ENCODE results near the gene CNKSR3.
A peak's percentile ranks its signal among the peaks of the same experiment; 100 is the strongest.
"Not testable (repeated sequence)": the region's sequence is repeated elsewhere in the genome, so short reads cannot be mapped to it uniquely, and the experiment has no call there.

The CNKSR3 gene

DNA sequence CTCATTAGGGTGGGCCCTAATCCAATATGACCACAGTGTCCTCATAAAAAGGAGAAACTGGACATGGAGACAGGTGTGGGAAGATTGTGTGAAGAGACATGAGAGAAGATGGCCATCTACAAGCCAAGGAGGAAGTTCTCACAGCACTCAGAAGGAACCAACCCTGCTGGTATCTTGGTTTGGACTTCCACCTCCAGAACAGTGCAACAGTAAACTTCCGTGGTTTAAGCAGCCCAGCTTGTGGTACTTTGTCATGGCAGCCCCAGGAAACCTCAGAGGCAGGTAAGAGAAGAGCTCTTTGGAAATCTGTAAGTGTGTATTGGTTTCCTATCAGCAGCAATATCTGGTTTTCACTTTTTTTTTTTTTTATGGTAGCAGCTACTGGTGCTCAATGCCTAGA lies 16.5 kb upstream of the CNKSR3 start:
- no peak for DNase-seq

DNA sequence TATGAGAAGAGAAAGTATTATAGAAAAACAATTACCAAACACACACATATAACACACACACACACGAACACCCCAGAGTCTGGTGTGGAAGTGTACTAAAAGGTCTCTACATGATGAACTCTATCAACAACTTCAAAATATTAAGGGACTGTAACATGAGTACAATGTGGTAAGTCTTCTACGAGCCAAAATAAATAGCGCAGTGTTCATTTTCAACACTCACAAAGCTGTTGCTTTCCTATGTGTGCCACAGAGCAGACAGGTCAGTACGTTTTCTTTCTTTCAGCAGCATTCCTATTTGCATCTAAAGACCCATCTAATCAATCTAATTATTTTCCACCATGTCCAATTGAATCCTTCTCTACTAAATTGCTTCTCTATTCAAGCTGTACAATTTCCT lies 12.1 kb upstream of the CNKSR3 start:
- DNase-seq: no peak

DNA sequence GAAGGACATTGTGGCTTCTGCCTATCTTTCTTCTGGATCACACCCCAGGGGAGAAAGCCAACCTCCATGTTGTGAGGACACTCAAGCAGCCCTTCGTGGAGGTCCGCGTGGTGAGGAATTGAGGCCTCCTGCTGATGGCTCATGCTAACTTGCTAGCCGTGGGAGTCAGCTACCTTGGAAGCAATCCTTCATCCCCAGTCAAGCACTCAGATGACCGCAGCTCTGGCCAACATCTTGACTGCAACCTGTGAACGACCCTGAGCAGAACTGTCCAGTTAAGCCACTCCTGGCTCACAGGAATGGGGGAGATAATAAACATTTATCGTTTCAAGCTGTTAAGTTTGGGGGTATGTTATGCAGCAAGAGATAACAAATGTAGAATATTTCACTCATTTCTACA lies 10.9 kb upstream of the CNKSR3 start:
- no peak for DNase-seq

DNA sequence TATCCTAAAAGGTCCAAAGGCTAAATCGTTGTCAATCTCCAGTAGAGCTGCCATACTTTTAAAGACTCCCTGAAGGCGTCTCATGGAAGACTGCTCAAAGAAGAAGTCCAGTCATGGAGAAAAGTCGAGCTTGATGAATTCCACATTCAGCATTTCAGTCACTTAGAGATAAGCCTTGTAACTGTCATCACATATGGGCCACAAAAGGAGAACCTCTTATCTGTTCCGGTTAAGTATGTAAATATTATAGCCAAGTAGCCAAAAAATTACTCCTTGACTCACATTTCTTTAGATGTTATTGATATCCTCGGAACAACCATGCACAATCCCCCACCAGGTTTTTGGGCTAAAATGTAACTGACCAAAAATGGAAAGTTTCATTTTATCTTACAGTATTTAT lies 9.8 kb upstream of the CNKSR3 start:
- DNase-seq: no peak

DNA sequence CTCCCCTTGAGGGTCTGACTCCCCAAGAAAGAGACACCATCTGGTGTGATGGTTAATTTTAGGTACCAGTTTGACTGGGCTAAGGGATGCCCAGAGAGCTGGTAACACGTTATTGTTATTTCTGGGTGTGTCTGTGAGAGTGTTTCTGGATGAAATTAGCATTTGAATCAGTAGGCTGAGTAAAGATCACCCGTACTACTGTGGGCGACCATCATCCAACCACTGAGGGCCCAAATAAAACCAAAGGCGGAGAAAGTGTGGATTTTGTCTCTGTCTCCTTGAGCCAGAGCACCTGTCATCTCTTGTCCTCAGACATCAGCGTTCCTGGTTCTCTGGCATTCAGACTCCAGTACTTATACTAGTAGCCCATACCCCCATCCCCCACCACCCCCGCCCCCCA lies 7.9 kb upstream of the CNKSR3 start:
- no peak for DNase-seq

DNA sequence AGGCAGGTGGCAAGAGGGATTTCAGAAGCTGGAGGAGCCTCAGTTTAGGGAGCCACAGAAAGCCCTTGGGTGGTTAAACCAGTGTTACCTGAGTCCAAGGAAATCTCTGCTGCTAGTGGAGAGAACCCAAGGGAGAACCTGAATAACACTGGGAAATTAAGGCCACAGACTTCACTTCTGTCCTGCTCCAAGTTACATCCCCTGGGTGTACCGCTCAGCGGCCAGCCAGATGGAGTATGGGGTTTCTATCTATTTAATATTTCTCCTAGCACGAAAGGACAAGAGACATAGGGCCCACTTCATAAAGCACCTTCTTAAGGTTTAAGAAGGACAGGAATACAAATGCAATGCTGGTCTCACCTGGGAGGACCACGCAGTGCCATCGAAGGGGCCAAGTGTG lies 5.8 kb upstream of the CNKSR3 start:
- DNase-seq: no peak

DNA sequence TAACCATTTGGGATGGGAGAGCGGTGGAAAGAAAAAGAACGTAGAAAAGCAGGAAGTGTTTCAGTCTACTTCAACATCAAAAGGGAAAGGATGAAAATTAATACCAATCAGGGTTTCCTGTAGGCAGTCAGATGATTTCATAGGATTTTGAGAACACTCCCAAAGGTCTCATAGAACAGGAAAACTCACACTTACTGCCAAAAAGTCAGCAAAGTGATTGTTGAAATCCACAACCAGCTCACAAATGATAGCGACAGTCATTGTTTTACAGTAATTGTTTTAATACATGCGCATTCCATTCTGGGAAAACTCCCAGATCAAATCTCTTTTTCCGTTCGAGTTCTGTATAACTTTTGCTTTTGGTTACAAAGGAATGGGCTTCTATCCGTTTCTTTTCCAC lies 5.3 kb upstream of the CNKSR3 start:
- DNase-seq: peak; percentile 15

DNA sequence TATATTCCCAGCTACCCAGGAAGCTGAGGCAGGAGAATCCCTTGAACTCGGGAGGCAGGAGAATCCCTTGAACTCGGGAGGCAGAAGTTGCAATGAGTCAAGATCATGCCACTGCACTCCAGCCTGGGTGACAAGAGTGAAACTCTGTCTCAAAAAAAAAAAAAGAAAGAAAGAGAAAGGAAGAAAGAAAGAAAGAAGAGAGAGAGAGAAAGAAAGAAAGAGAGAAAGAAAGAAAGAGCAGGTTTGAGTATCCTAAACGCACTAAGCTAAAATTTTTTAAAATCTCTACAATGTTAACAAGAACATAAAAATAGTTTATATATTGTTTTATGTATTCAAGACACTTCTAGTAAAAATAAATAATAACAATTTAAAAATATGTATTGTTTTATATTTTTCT lies 4.6 kb upstream of the CNKSR3 start:
- DNase-seq: not testable (repeated sequence)

DNA sequence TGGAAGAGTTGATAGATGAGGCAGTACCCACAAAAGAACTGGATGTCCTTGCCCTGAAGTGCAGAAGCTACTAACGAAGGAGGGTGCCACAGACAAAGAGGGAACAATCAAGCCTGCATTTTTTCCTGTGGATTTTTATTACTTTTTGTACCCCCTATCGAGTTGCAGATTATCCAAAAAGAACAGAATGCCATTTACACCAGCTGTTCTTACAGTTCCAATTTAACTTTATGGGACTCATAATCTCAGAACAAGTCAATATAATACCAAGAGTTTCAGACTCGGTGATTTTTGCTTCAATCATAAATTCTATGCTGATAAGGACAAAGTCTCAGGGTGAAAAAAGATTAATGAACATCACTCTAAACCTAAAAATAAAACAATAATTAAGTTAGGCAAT lies 4.0 kb upstream of the CNKSR3 start:
- no peak for DNase-seq

DNA sequence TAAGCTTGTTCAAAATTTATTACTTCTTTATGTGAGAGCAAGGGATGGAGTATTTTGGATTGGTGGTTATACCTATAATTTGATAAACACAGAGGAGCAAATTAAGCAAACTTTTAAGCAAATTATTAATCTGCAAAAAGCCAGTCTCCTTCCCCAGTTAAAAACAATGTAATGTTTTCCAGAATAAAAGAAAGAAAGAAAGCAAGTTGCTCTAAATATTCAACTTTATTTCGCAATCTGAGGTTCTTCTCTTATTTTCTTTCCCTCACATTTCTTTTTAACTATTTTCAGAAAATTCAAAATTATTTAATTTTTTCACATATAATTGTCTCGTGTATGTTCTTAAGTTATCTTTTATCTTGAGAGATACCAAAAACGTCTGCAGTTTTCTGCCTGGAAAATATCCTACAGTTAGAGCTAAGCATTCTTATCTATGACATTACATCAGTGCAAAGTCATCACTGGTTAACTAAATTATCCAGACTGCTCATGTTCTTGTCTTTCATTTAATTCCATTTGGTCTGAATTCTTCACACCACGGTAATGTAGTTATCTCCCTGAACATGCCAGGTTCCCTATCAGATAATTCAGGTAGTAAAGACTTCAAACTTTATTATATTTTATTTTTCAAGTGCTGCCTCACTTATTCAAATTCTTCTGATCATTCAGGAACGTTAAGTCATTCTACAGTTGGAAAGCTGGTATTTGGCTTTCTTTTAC lies 3.3 kb upstream of the CNKSR3 start:
- no peak for DNase-seq

DNA sequence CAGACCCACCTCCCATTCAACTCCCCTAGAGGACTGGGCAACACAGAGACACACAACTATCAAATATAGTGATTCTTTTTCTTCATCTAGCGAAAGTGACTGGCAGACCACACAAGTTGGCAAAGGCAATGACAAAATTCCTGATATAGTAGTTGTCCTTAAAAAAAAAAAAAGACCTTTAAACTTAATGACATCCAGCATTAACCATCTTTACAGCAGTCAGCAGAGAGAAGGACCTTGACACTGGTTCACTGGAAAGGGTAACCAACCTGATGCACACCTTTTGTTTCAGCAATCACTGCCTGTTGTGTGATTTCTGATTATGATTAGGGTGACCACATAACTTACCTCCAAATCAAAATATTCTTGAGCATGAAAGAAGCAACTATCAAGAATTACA lies 1.7 kb upstream of the CNKSR3 start:
- DNase-seq: no peak

DNA sequence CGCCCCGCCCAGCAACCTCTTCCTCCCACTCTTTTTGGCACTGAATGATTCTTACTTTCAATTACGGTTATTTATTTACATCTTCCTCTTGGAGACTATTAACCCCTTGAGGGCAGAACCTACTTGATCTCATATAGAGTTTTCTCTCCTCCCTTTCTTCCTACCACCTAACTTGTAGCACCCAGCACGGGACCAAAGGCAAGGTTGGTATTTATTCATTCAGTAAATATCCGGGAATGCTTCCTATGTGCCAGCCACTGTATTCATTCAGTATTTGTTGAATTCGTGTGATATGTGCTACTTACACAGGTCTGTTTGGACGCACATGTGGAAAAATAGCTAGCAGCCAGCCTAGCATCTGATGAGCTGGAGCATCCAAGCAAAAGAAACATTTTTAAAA lies 1.3 kb upstream of the CNKSR3 start:
- no peak for DNase-seq

DNA sequence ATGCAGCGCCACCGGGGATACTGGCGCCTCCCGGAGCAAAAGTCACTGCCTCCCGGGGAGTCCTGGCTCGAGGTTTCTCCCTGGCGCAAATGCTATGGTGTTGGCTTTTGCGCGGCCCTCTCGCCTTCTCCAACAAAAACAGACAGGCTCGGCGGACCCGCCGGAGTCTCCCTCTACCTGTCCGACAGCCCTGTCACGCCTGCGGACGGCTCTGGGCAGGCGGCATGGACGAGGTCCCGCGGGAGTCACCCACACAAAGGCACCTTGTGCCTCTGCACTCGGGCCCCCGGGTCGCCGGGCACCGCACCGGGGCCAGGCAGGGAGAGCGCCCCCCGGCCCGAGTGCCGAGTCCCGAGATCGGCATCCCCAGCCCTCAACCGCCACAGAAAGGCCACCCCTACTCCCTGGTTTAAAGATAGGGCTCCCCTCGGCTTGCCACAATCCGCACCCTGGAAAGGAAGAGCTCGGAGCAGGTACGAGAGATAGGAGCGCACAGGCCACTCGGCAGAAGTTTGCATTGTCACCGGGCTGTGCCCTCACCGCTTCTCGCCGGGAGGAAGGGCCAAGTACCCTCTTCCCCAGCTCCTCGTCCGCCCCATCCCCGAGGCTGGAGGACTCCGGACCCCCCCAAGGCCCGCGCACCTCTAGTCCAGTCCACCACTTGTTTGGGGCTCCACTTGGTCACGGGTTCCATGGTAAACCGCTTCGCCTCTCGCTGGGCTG lies 903 bp downstream of the CNKSR3 start:
- DNase-seq: peak; percentile 26

DNA sequence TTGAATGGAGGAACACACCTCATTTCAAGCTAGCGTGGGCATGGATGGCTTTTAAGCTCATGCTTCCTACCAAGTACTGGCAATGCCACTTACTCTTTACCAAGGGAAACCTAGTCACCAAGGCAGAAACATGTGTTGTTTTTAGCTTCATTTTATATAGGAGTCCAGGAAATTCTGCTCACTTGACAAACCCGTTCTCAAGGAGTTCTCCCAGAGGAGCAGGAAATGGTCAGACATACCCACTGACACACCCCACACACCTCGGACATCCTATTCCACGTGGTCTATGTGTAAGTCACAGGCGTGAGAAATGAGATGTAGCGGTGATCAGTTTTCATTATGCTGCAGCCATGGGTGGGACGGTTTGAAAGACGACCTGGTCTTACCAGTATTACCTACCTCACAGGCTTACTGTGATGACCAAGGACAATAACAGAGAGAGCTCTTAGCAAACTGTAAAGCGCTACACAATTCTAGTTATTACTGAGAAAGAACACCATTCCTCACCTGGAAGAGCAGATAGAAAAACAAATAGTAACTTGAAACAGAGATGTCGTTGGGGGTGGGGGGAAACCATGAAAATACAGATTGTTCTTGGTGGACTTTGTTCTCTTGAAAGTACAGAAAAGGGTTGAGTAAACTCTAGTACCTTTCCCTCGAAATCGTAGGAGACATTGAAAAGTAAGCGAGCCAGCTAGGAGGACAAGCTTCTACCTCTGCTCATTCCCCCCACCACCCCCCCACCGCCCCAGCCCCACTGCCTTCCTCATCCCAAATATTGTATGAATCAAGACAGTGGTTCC lies 1.7 kb downstream of the CNKSR3 start:
- DNase-seq: no peak

DNA sequence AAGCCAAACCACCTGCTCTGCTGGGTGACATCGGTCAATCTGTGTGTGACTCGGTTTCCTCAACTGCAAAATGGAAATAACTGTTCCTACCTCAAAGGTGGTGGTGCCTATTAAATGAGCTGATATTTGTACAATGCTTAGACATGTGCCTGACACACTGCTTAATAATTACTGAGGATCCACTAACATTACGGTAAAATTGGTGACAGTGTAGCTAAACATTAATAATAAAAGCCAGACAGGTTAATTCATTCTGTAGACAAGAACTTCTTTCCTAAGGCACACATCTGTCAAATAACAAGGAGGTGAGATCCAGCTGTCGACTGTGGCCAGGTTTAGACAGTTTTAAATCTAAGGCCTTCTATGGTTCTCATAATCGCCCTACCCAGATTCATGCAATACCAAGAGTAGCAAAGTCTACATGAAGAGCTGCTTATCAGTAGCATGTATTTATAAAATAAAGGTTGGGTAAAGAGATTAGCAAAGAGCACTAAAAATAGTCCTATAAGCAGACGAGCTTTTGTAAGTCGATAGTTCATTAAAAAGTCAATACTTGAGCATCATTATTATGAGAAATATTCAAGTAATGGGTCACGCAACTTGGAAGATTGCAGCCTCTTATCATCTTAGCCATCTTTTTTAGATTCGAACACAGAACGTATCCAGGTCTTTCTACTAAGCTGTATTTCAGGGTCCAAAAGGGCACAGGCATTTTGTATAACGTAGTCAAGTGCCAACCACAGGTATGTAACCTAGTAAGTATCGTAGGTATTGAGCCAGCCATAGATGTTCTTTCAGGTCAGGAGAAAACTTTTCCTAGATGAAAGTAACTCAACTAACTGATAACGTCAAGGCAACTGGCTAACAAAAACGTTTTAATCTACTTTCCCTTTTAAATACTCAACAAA lies 3.2 kb downstream of the CNKSR3 start:
- no peak for DNase-seq

DNA sequence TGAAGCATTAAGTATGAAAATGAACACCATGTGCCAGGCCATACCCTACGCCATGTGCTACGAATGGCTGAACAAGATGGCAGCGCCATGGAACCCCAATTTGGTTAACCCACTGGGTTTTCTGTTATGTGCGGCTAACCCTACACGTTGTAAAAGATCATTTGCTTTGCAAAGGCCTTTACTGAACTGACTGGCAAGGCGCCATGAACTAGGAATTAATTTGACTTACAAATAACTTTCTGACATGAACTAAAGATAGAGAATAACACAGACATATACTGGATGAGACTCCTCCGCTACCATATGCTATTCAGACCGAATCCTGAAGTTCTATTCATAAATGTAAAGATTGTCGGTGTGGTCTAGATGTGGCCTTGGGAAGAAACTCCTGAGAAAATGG lies 3.9 kb downstream of the CNKSR3 start:
- DNase-seq: no peak

DNA sequence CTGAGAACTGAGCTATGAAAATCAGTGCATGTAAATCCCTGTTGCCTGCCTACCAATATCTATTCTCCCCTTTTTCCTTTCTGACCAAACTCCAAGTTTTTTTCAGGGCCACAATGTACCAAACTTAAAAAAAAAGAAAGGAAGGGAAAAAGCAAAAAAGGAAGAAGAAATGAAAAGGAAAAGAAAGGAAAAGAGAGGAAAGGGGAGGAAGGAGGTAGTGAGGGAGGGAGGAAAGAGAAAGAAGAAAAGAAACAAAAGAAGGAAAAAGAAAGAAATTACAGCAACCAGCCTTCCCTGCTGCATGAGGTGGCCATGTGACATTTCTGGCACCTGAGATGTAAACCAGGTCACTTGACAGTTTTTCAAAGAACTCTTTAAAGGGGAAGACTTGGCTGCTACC lies 4.4 kb downstream of the CNKSR3 start:
- DNase-seq: no peak

DNA sequence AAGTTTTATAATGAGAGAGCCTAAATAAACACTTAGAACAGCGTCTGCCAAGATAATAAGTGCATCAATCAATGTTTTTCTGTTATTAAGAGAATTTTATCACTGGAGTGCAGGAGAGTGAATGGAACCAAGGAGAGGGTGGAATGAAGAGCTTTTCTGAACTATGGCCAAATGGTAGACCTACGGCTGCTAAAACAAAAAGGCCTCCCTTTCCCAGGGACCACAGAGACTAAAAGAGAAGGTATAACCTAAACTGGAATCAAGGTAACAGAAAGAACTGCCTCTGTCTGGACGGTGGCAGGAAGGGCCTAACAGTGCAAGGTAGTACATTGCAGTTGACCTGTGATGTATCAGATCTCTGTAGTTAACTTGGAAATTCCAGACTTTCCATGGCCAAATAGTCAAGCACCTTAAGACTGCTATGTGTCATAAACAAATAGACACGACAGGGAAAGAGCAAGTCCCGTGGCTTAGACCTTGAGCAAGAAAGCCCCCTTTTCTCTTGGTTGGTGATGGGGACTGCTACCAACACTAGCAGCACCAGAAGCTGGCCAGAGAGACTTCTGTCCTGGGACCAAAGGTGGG lies 5.5 kb downstream of the CNKSR3 start:
- no peak for DNase-seq

DNA sequence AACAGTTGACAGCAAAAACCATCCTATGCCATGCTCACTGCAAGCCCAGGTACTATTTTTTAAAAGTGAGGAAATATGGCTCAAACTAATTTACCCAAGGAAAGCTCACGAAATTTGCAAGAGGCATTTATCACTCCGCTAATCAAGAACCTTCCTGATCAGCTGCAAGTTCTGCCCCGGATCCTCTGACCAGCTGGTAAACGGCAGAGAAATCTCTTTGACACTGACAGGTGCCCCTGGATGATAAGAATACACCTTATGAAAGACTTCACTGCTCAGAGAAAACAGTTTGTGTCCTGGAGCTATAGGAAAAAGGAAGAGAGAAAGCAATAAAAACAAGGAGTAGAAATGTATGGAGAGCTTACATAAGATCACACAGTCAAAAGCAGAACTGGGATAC lies 6.4 kb downstream of the CNKSR3 start:
- DNase-seq: no peak

DNA sequence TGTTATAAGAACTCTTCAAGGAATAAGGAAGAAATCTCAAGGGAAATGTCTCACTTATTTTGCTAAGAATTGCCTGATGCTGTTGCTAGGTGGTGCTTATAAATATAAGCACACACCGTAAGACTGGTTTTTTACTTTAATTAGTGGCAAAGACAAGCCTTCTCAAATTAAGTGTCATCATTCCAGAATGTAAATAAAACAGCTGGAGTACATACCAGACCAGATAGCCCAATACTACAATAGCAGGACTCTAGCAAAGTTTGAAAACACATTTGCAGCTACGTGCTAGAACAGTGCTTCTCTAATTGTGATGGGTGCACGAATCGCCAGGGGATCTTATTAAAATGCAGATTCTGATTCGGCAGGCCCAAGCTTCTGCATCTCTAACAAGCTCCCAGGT lies 6.8 kb downstream of the CNKSR3 start:
- no peak for DNase-seq

DNA sequence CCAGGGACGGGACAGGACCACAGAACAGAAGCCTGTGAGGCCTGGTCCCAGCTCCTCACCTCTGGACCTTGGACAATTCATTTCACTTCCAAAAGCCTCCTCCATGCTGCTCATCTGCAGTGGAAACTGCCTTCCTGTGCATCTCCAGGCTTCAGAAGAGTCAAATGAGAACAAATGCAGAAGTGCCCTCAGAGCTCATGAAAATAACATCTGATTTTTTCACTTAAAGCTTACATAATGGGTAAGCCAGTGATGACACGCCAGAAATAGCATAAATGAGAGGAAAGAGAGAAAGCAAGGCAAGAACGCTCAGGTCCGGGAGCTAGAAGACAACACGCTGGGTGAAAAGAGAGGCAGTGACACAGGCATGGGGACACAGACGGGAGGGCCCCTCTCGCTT lies 7.9 kb downstream of the CNKSR3 start:
- DNase-seq: no peak

DNA sequence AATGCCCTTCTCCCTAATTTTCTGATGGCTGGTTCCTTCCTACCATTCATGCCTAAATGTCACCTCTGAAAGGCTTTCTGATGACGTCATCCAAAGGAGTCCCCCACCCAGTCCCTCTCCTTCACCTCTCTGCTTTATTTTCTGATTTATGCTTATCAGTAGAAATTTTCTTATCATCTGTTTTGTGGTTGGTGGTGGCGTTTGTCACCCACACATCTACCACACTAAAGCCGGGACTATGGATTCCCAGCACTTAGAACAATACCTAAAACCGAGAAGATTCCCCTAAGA lies 9.0 kb downstream of the CNKSR3 start:
- DNase-seq: no peak

All from fibroblast of upper back skin (primary cell).